Lower lobe of right lung (tissue), 2 donors: ENCODE results near the gene NAA16. TPM values are rescaled to one million over a fixed set of nuclear protein-coding genes. Genes with fewer than 3 reads are reported as not detected.
"Not testable (repeated sequence)": the region's sequence is repeated elsewhere in the genome, so short reads cannot be mapped to it uniquely, and the experiment has no call there.

ENCODE experiments used
- ATAC-seq, 2 donors: fragments of 200-7000 bp; cut with Tn5 transposase; one replicate each; pipeline ENCODE4 v1.9.1; 2020 to 2022; ENCODE audit warnings: mild to moderate bottlenecking in 2 of 2, moderate library complexity in 2 of 2
- DNase-seq: peaks from one replicate; pipeline ENCODE4 v3.0.0-alpha.2; 2020
- H3K27ac ChIP-seq: fragments of 200-600 bp; one replicate; pipeline ENCODE4 v1.8.0; 2022
- H3K27me3 ChIP-seq: fragments of 200-600 bp; one replicate; pipeline ENCODE4 v1.8.0; 2022; ENCODE audit warnings: low read depth
- H3K36me3 ChIP-seq: fragments of 200-600 bp; one replicate; pipeline ENCODE4 v1.8.0; 2022; ENCODE audit warnings: mild to moderate bottlenecking
- H3K4me1 ChIP-seq: fragments of 200-600 bp; one replicate; pipeline ENCODE4 v1.8.0; 2022
- H3K4me3 ChIP-seq: fragments of 200-600 bp; one replicate; pipeline ENCODE4 v1.8.0; 2022; ENCODE audit warnings: mild to moderate bottlenecking
- H3K9me3 ChIP-seq: fragments of 200-600 bp; one replicate; pipeline ENCODE4 v1.8.0; 2022
- intact Hi-C: fragments of 100-400 bp; cut with DNase I; formaldehyde crosslinking; loops from one replicate; pipeline ENCODE4 v1.11.0; 2022
- total RNA-seq: library from RNA; stranded (reverse); fragmentation: NEBNext Ultra II Directional; extraction: Animal tissue kit (Norgen Biotek cat#: 25700); gene quantifications from one replicate; pipeline ENCODE4 v1.2.1, GENCODE V29; 2021
- TF ChIP-seq, protein P1 (sequence below): fragments of 200-600 bp; IDR thresholded peaks from one replicate; pipeline ENCODE4 v1.8.0; 2022; ENCODE audit warnings: antibody characterized with exemption, mild to moderate bottlenecking
- donor health status: DM: no; HTN: yes; CAD: no; lungs with severe emphysema.

Gene NAA16
- total RNA-seq, 1 donor from 2014 or later, result 14.9 TPM

- DNase-seq, result no peak
- no peaks in the 10 kb centered on the region for H3K27me3 ChIP-seq
- H3K36me3 ChIP-seq, result no peaks in the 10 kb centered on the region
- peaks cover 6% of the 10 kb centered on the region for H3K9me3 ChIP-seq
- H3K27ac ChIP-seq, result no peak overlapping the region
- no peak for ATAC-seq
- no peak overlapping the region for H3K4me3 ChIP-seq
- H3K4me1 ChIP-seq, result no peaks in the 10 kb centered on the region
- intact Hi-C loops, result no loop called here
- TF ChIP-seq, protein P1, sequence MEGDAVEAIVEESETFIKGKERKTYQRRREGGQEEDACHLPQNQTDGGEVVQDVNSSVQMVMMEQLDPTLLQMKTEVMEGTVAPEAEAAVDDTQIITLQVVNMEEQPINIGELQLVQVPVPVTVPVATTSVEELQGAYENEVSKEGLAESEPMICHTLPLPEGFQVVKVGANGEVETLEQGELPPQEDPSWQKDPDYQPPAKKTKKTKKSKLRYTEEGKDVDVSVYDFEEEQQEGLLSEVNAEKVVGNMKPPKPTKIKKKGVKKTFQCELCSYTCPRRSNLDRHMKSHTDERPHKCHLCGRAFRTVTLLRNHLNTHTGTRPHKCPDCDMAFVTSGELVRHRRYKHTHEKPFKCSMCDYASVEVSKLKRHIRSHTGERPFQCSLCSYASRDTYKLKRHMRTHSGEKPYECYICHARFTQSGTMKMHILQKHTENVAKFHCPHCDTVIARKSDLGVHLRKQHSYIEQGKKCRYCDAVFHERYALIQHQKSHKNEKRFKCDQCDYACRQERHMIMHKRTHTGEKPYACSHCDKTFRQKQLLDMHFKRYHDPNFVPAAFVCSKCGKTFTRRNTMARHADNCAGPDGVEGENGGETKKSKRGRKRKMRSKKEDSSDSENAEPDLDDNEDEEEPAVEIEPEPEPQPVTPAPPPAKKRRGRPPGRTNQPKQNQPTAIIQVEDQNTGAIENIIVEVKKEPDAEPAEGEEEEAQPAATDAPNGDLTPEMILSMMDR, result no peak
These were observed 37.1 kb upstream of the NAA16 start for GRCh38 chr13:41273831-41274441.

DNA sequence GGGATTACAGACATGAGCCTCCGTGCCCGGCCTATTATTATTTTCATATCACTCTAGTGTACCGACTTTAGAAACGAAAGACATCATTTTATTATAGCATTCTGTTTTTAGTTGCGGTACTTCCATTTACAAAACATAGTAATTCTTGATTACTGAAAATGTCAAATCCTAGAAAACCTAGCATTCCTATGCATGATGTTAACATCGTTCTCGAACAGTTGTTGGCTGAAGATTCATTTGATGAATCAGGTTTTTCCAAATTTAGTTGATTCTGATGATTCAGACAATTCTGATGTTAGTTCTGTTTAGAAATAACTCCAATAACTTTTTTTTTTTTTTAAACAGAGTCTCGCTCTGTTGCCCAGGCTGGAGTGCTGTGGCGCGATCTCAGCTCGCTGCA lies 36.2 kb upstream of the NAA16 start:
- Histone ChIP-seq H3K4me1 (no peaks in the 10 kb centered on the region), H3K36me3 (no peaks in the 10 kb centered on the region), H3K27ac (no peak overlapping the region), H3K27me3 (no peaks in the 10 kb centered on the region), H3K4me3 (no peak overlapping the region), H3K9me3 (no peaks in the 10 kb centered on the region)
- intact Hi-C loops, result no loop called here
- TF ChIP-seq, protein P1, result no peak
- no peak for ATAC-seq
- no peak for DNase-seq

DNA sequence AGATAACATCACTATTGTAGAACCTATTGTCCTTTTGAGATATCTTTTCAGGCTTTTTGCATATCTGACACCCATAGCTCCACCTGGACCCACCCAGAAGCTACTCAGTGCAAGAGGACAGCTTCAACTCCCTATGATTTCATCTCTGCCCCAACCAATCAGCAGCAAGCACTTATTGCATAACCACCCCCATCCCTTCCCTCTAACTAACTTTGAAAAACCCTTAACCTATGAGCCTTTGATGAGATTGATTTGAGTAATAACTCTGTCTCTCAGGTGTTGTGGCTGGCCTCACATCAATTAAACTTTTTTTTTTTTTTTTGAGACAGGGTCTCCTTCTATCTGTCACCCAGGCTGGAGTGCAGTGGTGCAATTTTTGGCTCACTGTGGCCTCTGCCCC lies 34.2 kb upstream of the NAA16 start:
- no peak overlapping the region for H3K4me3 ChIP-seq
- intact Hi-C loops, result no loop called here
- H3K9me3 ChIP-seq, result no peaks in the 10 kb centered on the region
- no peaks in the 10 kb centered on the region for H3K36me3 ChIP-seq
- H3K27me3 ChIP-seq, result no peaks in the 10 kb centered on the region
- H3K27ac ChIP-seq, result no peak overlapping the region
- H3K4me1 ChIP-seq, result no peaks in the 10 kb centered on the region
- DNase-seq (no peak), ATAC-seq (no peak)
- TF ChIP-seq, protein P1, result no peak

DNA sequence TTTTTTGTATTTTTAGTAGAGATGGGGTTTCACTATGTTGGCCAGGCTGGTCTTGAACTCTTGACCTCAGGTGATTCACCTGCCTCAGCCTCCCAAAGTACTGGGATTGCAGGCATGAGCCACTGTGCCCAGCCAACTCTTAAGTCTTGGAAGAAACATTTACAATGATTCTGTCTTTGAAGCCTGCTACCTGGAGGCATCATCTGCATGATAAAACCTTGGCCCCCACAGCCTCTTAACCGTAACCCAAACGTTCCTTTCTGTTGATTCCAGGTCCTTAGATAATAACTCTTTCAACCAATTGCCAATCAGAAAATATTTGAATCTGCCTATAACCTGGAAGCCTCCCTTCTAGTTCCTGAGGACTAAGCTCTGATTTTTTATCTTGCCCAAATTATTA lies 31.9 kb upstream of the NAA16 start:
- H3K4me3 ChIP-seq, intact Hi-C loops, ATAC-seq, H3K4me1 ChIP-seq, H3K9me3 ChIP-seq, H3K36me3 ChIP-seq, DNase-seq, H3K27me3 ChIP-seq, H3K27ac ChIP-seq: not testable (repeated sequence)

DNA sequence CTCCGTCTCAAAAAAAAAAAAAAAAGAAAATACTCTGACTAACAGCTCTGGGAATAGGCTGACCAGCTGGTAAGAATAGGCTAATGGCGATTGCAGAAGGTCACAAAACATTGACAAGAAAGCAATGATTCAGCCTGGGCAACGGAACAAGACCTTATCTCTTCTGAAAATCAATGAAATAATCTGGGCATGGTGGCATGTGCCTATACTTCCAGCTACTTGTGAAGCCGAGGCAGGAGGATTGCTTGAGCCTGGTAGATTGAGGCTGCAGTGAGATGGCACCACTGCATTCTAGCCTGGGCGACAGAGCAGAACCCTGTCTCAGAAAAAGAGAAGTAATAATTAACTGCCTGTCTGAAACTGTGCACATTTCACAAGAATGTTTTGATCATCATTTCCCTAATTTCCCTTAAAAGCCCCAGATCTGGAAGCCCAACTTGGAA lies 28.9 kb upstream of the NAA16 start:
- TF ChIP-seq, protein P1, result no peak
- H3K27ac ChIP-seq, result no peak overlapping the region
- no peak overlapping the region for H3K4me3 ChIP-seq
- no peaks in the 10 kb centered on the region for H3K27me3 ChIP-seq
- H3K9me3 ChIP-seq, result no peaks in the 10 kb centered on the region
- H3K36me3 ChIP-seq, result no peaks in the 10 kb centered on the region
- intact Hi-C loops, result no loop called here
- ATAC-seq (peak in 1 of 2 donors; percentile 45), DNase-seq (no peak)
- no peaks in the 10 kb centered on the region for H3K4me1 ChIP-seq

DNA sequence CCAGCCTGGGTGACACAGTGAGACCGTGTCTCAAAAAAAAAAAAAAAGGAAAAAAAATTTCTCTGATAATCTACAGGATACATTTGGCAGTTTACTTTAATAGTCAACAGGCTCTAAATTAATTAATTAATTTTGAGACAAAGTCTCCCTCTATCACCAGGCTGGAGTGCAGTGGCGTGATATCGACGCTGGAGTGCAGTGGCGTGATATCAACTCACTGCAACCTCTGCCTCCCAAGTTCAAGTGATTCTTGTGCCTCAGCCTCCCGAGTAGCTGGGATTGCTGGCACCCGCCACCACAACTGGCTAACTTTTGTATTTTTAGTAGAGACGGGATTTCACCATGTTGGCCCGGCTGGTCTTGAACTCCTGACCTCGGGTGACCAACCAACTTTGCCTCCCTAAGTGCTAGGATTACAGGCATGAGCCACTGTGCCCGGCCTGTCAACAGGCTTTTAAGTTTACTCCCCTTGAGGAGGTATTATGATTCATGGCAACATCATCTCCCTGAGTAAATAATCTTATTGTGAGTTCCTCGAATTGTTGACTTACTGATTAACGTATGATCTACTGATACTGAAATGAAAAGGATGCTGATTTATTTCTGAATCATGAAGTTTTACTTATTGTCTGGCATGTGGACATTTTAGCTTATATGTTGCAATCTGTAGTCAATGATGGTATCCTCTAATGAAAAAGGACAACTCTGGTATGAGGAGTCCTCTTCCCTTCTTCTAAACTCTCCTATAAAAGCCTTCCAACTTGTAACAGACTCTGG lies 26.4 kb upstream of the NAA16 start:
- TF ChIP-seq, protein P1, result no peak
- Histone ChIP-seq H3K9me3 (no peaks in the 10 kb centered on the region), H3K4me3 (no peak overlapping the region), H3K27me3 (no peaks in the 10 kb centered on the region), H3K36me3 (no peaks in the 10 kb centered on the region), H3K27ac (no peak overlapping the region), H3K4me1 (no peaks in the 10 kb centered on the region)
- ATAC-seq (no peak), DNase-seq (no peak)
- intact Hi-C loops, result no loop called here
